B cell (primary cell): Measurements from ENCODE around the gene OR4Q2. TPM values are rescaled to one million over a fixed set of nuclear protein-coding genes. Genes with fewer than 3 reads are reported as not detected.

ENCODE experiments used
- ATAC-seq: fragments of 200-7000 bp; cut with Tn5 transposase; one replicate; pipeline ENCODE4 v1.10.0; 2021; ENCODE audit warnings: low read depth, mild to moderate bottlenecking, moderate number of reproducible peaks, moderate library complexity
- CTCF ChIA-PET: fragments of 350-600 bp; sonication (Branson Sonifier 250); formaldehyde crosslinking; loops from one replicate; lab custom pipeline; 2021; ENCODE audit warnings: antibody characterized with exemption, inconsistent platforms; lab: Charles Lee
- POLR2A ChIA-PET: fragments of 350-600 bp; sonication (Branson Sonifier 250); formaldehyde crosslinking; loops from one replicate; lab custom pipeline; 2021; ENCODE audit warnings: antibody characterized with exemption; lab: Charles Lee
- DNase-seq: peaks from one replicate; pipeline ENCODE4 v3.0.0; 2013
- H2AFZ ChIP-seq: 2 replicates; pipeline ENCODE4 v1.6.1; 2012; ENCODE audit warnings: mild to moderate bottlenecking, low read depth, low read length; ENCODE audit not compliant: insufficient read depth, poor library complexity, severe bottlenecking
- H3K27ac ChIP-seq, 2 donors: 1 replicate in 1 of 2; 2 replicates in 1 of 2; pipeline ENCODE4 v1.5.1; 2012 to 2013; ENCODE audit warnings: low read length in 2 of 2, mild to moderate bottlenecking in 2 of 2, moderate library complexity in 1 of 2
- H3K27me3 ChIP-seq, 4 experiments: fragments of 200-600 bp in 1 of 4; sonication (generic) in 1 of 4; replicated peaks in 1 of 4; 1 replicate in 2 of 4; 2 replicates in 2 of 4; pipeline versions ENCODE4 v1.6.1 to v1.7.0; 2013 to 2016; ENCODE audit warnings: low read length in 3 of 4, mild to moderate bottlenecking in 2 of 4, mixed read lengths in 1 of 4, moderate library complexity in 1 of 4; ENCODE audit not compliant: insufficient read depth in 4 of 4, control insufficient read depth in 3 of 4; ENCODE audit errors: control extremely low read depth in 1 of 4
- H3K36me3 ChIP-seq, 2 experiments: replicated peaks in 1 of 2; 1 replicate in 1 of 2; 2 replicates in 1 of 2; pipeline versions ENCODE4 v1.6.1 to v1.7.1; 2013; ENCODE audit warnings: low read length in 1 of 2; ENCODE audit not compliant: insufficient read depth in 2 of 2, control insufficient read depth in 1 of 2; ENCODE audit errors: control extremely low read depth in 1 of 2, extremely low read depth in 1 of 2
- H3K4me1 ChIP-seq, 2 donors: fragments of 200-600 bp in 1 of 2; sonication (generic) in 1 of 2; 1 replicate in 1 of 2; 2 replicates in 1 of 2; pipeline versions ENCODE4 v1.5.1 to v1.6.1; 2013 to 2017; ENCODE audit warnings: low read length in 2 of 2; ENCODE audit not compliant: control insufficient read depth in 2 of 2, insufficient read depth in 2 of 2
- H3K4me2 ChIP-seq: replicated peaks from 2 replicates; pipeline ENCODE3; 2012; ENCODE audit warnings: mild to moderate bottlenecking, low read depth, low read length; ENCODE audit not compliant: poor library complexity, severe bottlenecking
- H3K4me3 ChIP-seq, 5 experiments: fragments of 200-600 bp in 1 of 5; sonication (generic) in 1 of 5; 1 replicate in 3 of 5; 2 replicates in 2 of 5; pipeline versions ENCODE4 v1.5.1 to v1.7.0; 2011 to 2016; ENCODE audit warnings: low read length in 4 of 5, mild to moderate bottlenecking in 4 of 5, low read depth in 2 of 5, control low read depth in 1 of 5, moderate library complexity in 1 of 5; ENCODE audit not compliant: insufficient read depth in 1 of 5; ENCODE audit errors: control extremely low read depth in 1 of 5, extremely low read depth in 1 of 5
- H3K79me2 ChIP-seq: fragments of 200-600 bp; sonication (generic); one replicate; pipeline ENCODE4 v1.6.0; 2016; ENCODE audit warnings: low read length; ENCODE audit not compliant: control insufficient read depth, insufficient read depth
- H3K9ac ChIP-seq: fragments of 200-600 bp; sonication (generic); 2 replicates; pipeline ENCODE4 v1.6.1; 2017; ENCODE audit warnings: mild to moderate bottlenecking, low read length, moderate library complexity
- H3K9me3 ChIP-seq, 3 donors: one replicate each; pipeline versions ENCODE4 v1.6.1 to v1.7.1; 2013; ENCODE audit warnings: low read length in 2 of 3; ENCODE audit not compliant: control insufficient read depth in 2 of 3, insufficient read depth in 1 of 3; ENCODE audit errors: control extremely low read depth in 1 of 3
- H4K20me1 ChIP-seq: 2 replicates; pipeline ENCODE4 v1.6.0; 2012; ENCODE audit warnings: mild to moderate bottlenecking, low read length; ENCODE audit not compliant: insufficient read depth, control insufficient read depth, poor library complexity, severe bottlenecking
- H3K27ac Mint-ChIP-seq: one replicate; pipeline ENCODE4 v1.8.0; 2021; ENCODE audit warnings: mixed read lengths
- H3K27me3 Mint-ChIP-seq: one replicate; pipeline ENCODE4 v1.8.0; 2021; ENCODE audit warnings: mixed read lengths
- H3K4me1 Mint-ChIP-seq: one replicate; pipeline ENCODE4 v1.8.0; 2021; ENCODE audit warnings: mixed read lengths
- H3K4me3 Mint-ChIP-seq: one replicate; pipeline ENCODE4 v1.8.0; 2021; ENCODE audit warnings: mixed read lengths
- H3K9me3 Mint-ChIP-seq: one replicate; pipeline ENCODE4 v1.8.0; 2022; ENCODE audit warnings: mixed read lengths; ENCODE audit not compliant: insufficient read depth
- CTCF ChIP-seq: fragments of 200-600 bp; IDR thresholded peaks from one replicate; pipeline ENCODE4 v1.8.0; 2022; ENCODE audit warnings: antibody characterized with exemption, mild to moderate bottlenecking
- EZH2 ChIP-seq: IDR thresholded peaks from 2 replicates; pipeline ENCODE4 v1.6.1; 2012; ENCODE audit warnings: borderline replicate concordance, low read depth, mild to moderate bottlenecking, moderate library complexity, low read length; ENCODE audit not compliant: insufficient read depth, poor library complexity, severe bottlenecking
- WGBS: methylation state at CpG from one replicate; pipeline ENCODE4 v1.1.5; 2013; ENCODE audit warnings: missing lambda C conversion rate; ENCODE audit not compliant: insufficient coverage; 5-methylcytosine and 5-hydroxymethylcytosine counted together
- intact Hi-C: fragments of 100-400 bp; cut with micrococcal nuclease; formaldehyde crosslinking; loops from one replicate; pipeline ENCODE4 v1.10.0; 2022
- polyA plus RNA-seq: library from polyadenylated mRNA; depleted of rRNA; stranded (reverse); fragments of >200 nt; gene quantifications from 2 replicates; pipeline ENCODE4 v1.2.3, GENCODE V29; 2012
- total RNA-seq, 2 donors: library from RNA; stranded (reverse); fragments of 120-200 nt in 1 of 2; gene quantifications; 1 replicate in 1 of 2; 2 replicates in 1 of 2; pipeline versions ENCODE4 v1.2.3 to v1.2.4, GENCODE V29; 2013 to 2022

OR4Q2 gene
- total and polyA plus RNA-seq, 2 donors (not counting 1 experiment from before 2014, with no cell fraction given), result not detected

GRCh38 chr14:20008156-20008555, 6.2 kb downstream of the OR4Q2 start:
- Mint-ChIP-seq H3K9me3 (no peaks in the 10 kb centered on the region), H3K27me3 (no peaks in the 10 kb centered on the region), H3K4me3 (no peak overlapping the region), H3K27ac (no peak overlapping the region), H3K4me1 (no peaks in the 10 kb centered on the region)
- no peaks in the 10 kb centered on the region for H4K20me1 ChIP-seq
- ATAC-seq (no peak), DNase-seq (no peak)
- no peaks in the 10 kb centered on the region for H3K4me1 ChIP-seq
- no peaks in the 10 kb centered on the region for H3K27me3 ChIP-seq
- TF ChIP-seq CTCF, result no peak
- TF ChIP-seq EZH2, result no peak
- H3K36me3 ChIP-seq, result no peaks in the 10 kb centered on the region
- no peaks in the 10 kb centered on the region for H3K79me2 ChIP-seq
- no peak overlapping the region for H3K27ac ChIP-seq
- POLR2A ChIA-PET, result no interaction called here
- no peak overlapping the region for H3K9ac ChIP-seq
- no peak overlapping the region for H2AFZ ChIP-seq
- CTCF ChIA-PET, result no interaction called here
- H3K9me3 ChIP-seq, result peaks cover 0 to 3% (median 0%) of the 10 kb centered on the region in 3 donors
- intact Hi-C loops, result no loop called here
- H3K4me3 ChIP-seq, result no peak overlapping the region
- H3K4me2 ChIP-seq, result no peak overlapping the region

DNA sequence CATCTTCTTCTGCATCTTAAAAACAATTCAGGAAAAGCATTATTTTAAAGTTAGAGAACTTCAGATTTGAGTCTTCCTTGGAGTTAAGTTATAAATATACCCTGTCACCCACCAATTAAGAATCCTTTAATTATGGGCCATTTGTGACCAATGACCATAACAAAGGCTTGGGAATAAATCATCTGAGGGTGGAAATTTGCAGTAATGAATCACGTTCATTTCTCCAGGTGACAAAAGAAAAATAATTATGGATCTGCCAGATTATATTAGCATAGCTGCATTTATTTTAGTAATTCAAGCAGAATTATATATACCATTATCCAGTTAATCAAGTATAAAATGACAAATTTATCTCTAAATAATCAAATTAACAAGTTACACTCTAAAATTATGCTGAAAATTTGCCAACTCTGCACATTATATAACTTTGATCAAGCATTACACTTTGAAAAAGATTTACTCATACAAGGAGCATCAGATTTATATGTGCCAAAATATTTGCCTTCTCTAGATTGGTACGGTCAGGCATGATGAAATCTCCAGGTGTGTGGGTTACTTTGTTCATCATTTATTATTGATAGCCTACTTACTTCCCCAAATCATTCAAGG, 17.4 kb downstream of the OR4Q2 start, which contains the start of gene OR4K14:
Gene OR4K14, minus strand, starts transcription at position 51 of the 609 bp plus-strand sequence. CDS start 4,114 bp downstream, outside the sequence.
- no peaks in the 10 kb centered on the region for H3K4me1 Mint-ChIP-seq
- Histone ChIP-seq H3K4me3 (no peak within 1 kb of the TSS), H3K27ac (no peak within 1 kb of the TSS), H3K4me2 (no peak within 1 kb of the TSS), H2AFZ (no peak within 1 kb of the TSS), H3K27me3 (no peaks in the 10 kb centered on the region), H3K36me3 (no peaks in the 10 kb centered on the region), H3K9me3 (peaks cover 0 to 2% (median 0%) of the 10 kb centered on the region in 3 donors), H3K4me1 (no peaks in the 10 kb centered on the region), H4K20me1 (no peaks in the 10 kb centered on the region), H3K9ac (no peak within 1 kb of the TSS), H3K79me2 (no peaks in the 10 kb centered on the region)
- ChIA-PET CTCF (no interaction called here), POLR2A (no interaction called here)
- no peak for TF ChIP-seq CTCF
- no peak for TF ChIP-seq EZH2
- H3K4me3 Mint-ChIP-seq, result no peak within 1 kb of the TSS
- no peaks in the 10 kb centered on the region for H3K27me3 Mint-ChIP-seq
- WGBS, result no CpG with 5 or more reads among the region's 2 CpGs
- H3K27ac Mint-ChIP-seq, result no peak within 1 kb of the TSS
- intact Hi-C loops, result no loop called here
- DNase-seq (no peak), ATAC-seq (no peak)
- no peaks in the 10 kb centered on the region for H3K9me3 Mint-ChIP-seq
